Stimulated activated CD4-positive, alpha-beta T cell treated with anti-CD3 and anti-CD28 coated beads, Interleukin-2, amount 100 ng/mL, for 4 hours (primary cell): ENCODE results near the gene ZNRF1.
"Not testable (repeated sequence)": the region's sequence is repeated elsewhere in the genome, so short reads cannot be mapped to it uniquely, and the experiment has no call there.

ENCODE experiments used
- DNase-seq: peaks from one replicate; pipeline ENCODE4 v3.0.0-alpha.2; 2020; ENCODE audit warnings: low read depth

Gene ZNRF1

GRCh38 chr16:75114946-75115825 is 116.4 kb downstream of the ZNRF1 start:
- DNase-seq: no peak

DNA sequence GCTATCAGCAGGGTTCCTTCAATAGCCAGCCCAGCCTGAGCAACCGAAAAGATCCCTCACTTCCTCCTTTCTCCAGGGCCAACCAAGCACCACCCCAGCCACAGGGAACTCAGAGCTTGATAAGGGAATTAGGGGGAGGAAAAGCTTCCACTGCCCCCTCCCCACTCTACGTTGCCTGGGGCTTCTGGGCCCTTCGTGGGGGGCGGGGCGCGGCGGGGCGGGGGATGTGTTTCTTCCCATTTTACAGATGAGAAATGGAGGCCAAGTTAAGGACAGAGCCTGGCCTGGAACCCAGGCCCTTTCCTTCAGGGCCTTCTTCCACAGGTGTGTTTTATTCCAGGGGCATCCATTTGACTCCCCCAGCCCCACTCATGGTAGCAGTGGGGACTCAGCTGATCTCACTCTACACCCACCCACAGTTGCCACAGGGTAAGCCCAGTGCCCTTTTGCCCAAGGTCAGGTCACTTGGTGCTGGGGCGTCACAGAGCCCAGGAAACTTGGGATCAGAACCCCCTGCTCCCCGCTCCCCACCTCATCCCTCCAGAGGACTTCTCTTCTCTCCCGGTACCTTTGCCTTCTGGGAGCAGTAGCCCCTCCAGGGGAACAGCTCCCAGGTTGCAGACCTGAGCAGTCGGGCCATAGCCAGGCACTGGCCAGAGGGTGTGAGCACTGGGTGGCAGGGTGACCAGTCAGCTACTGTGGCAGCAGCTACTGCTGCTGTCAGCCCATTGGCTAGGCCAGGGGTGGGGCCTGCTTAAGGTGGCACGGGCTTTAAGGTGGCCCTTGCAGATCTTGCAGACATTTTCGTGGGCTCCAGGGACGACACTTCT is 117.5 kb downstream of the ZNRF1 start, which contains the start of gene LDHD:
LDHD (minus strand) TSS at position 700 of the 830 bp plus-strand sequence; CDS start at position 640, 60 bp downstream.
- no peak for DNase-seq

GRCh38 chr16:75116911-75117245 is 118.1 kb downstream of the ZNRF1 start:
- DNase-seq: no peak

DNA sequence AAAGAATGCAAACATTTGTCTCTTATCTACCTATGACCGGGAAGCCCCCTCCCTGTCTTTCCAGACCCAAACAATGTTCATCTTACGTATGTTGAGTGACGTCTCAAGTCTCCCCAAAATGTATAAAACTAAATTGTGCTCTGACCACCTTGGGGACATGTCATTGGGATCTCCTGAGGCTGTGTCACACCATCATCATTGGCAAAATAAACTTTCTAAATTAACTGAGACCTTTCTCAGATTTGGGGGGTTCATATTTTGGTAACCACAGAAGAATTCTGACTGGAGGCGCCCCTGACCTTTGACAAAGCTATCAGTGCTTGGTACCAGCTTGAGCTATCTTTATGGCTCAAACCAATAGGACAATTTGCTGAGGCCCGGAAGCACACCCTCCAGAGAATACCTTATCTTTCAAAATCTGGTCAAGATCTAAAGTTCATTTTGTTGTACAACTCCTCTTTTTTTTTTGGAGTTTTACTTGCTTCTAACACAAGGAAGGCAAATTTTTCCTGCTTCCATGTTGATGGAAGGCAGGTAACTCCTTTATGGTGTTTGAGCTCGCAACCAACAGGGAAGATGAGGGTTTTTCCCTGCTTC is 120.2 kb downstream of the ZNRF1 start:
- no peak for DNase-seq

GRCh38 chr16:75120253-75120652 is 121.4 kb downstream of the ZNRF1 start:
- no peak for DNase-seq

DNA sequence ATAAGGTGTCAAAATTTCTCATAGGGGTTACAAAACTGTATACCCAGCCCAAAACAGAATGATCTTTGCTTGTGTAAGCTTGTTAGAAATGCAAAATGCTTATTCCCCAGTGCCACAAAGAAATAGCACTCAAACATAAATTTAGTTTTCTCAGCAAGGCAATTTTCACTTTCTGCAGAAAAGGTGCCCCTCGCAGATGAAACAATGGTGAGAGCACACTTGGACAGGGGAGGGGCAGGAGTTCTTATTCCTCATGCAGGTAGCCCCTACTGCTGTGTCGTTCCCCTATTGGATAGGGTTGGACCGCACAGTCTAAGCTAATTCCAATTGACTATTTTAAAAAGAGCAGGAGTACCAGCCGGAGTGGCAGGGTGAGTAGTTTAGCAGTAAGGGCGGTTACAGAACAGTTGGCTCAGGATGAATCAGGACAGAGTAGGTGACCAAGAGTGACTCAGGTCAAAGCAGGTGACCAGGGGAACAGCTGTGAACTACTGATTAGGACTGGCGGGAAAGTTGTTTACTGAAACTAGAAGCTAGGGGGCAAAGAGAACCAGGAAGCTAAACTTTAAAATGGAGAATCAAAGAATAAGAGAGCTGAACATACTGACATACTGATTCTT is 123.2 kb downstream of the ZNRF1 start:
- DNase-seq: no peak

GRCh38 chr16:75122609-75123008 is 123.8 kb downstream of the ZNRF1 start:
- no peak for DNase-seq

DNA sequence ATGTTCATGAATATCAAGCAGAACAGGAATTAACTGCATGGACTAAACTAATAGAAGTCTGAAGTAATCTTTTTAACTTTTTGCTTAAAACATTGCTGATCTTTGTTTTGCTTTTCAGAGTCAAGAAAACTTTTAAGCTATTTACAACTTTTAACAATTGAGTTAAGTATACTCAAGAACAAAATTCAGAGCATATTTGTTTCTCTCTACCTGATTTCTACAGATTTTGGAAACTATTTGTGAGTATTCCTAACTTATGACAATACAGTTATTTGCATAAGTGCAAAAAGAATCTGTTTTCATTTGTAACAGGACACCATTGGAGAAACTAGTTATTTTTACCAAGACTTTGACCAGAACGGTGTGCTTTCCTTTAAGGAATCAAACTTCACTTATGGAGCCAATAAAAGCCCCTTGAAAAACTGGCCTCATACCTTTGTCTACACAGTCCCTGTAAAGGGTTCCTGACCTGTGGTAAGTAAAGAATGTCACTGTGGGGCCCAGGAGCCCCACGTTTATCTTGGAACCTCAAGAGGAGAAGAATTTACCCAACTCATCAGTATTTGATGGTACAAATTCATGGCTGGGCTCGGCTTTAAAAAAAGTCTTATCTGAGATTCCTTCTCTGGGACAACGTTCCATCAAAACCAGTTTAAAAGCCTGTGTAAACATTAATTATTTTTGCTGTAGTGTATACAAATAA is 129.0 kb downstream of the ZNRF1 start:
- no peak for DNase-seq

- DNase-seq: not testable (repeated sequence)
Observed at GRCh38 chr16:75129421-75130149, 130.8 kb downstream of the ZNRF1 start.

DNA sequence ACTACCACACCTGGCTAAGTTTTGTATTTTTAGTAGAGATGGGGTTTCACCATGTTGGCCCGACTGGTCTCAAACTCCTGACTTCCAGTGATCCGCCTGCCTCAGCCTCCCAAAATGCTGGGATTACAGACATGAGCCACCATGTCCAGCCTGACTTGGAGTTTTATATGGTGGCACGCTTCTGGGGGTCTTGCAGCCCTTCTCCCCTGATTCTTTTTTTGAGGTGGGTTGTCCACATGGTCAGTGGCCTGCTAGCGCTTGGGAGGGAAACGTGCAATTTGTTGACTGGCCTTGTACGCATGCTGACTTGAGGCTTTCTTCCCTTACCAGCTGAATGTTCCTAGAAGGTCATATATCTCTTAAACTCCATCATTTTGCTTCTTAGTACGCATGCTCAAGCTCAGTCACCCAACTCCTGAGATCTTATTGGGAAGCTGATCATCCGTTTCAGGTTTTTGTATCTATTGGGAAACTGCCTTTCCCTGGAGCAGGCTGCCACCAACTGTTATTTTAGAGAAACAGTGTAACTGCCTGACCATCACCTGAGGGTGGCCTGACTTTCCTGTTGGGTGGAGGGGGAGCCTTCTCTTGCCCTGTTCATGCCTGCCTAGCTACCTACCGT is 131.4 kb downstream of the ZNRF1 start:
- no peak for DNase-seq

- no peak for DNase-seq
Observed at GRCh38 chr16:75131081-75131480, 132.3 kb downstream of the ZNRF1 start.

DNA sequence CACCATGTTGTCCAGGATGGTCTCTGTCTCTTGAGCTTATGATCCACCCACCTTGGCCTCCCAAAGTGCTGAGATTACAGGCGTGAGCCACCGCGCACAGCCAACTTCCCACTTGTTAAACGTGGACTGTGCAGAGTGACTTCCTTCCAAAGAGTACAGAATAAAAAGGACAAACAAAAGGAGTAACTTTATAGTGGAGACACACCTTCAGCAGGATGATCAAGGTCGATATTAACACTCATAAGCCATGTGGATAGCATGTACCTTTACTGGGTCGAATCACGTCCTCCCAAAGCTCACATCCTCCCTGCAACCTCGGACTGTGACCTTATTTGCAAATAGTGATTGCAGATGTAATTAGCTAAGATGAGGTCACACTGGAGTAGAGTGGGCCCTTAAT is 139.4 kb downstream of the ZNRF1 start:
- no peak for DNase-seq

DNA sequence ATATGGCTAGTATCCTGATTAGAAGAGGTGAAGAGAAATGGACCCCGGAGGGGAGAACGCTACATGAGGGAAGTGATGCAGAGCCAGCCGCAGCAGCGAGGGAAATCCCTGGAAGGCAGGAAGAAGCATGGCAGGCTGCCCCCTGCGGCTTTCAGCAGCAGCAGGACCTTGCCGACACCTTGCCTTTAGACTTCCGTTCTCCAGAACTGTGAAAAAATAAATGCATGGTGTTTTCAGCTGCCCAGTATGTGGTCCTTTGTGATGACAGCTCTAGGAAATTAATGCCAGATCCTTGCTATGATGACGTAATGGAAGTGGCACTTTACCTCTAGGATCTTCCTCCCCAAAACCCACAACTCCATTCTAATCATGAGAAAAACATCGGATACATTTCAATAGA is 139.8 kb downstream of the ZNRF1 start:
- no peak for DNase-seq

DNA sequence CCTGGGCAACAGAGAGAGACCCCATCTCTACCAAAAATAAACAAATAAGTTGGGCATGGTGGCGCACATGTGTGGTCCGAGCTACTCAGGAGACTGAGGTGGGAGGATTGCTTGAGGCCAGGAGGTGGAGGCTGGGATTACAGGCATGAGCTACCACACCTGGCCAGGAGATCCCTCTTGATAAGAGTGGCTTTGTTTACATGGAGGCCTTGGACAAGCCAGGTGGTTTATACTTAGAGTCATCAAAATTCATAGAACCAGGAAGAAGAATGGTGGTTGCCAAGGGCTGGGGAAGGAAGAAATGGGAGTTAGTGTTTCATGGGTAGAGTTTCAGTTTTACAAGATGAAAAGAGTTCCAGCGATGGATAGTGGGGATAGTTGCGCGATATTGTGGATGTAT is 140.7 kb downstream of the ZNRF1 start:
- no peak for DNase-seq

DNA sequence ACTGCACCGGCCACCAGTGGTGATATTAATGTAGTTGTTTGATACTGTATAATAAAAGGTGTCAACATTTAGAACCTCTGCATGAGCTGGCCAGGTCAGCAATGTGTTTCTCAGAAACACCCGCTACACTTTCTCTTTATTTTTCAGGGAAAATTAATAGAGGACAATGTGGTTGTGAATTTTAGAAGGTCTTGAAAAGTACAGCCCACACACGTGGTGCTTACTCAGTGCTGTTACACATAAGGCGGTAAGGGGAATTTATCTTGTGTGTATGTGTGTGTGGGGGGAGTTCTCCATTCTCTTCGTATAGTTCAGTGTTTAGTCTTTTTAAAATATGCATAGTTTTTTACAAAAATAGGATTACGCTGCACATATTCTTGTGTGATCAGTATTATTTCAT is 145.1 kb downstream of the ZNRF1 start:
- DNase-seq: no peak

DNA sequence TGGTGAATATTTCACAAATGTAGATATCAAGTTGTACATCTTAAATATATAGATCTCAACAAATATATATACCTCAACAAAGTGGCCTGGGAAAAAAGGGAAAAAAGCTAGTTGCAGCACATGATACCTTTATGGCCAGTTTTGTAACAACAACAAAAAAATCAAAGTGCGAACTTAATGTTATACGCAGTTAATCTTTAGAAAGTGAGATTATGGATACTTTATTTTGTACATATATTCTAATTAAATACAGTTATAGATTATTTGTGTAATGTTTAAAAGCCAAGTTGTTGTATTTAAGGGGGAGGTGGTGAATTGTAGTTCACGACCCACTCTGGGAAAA is 149.1 kb downstream of the ZNRF1 start:
- DNase-seq: no peak

GRCh38 chr16:75148311-75149195 is 149.7 kb downstream of the ZNRF1 start, which contains the start of gene ZFP1:
ZFP1 (plus strand) TSS chr16:75148524; CDS start chr16:75152952, 4,428 bp downstream.
- DNase-seq: peak; percentile 92

GRCh38 chr16:75151798-75152197 is 153.0 kb downstream of the ZNRF1 start:
- DNase-seq: no peak

DNA sequence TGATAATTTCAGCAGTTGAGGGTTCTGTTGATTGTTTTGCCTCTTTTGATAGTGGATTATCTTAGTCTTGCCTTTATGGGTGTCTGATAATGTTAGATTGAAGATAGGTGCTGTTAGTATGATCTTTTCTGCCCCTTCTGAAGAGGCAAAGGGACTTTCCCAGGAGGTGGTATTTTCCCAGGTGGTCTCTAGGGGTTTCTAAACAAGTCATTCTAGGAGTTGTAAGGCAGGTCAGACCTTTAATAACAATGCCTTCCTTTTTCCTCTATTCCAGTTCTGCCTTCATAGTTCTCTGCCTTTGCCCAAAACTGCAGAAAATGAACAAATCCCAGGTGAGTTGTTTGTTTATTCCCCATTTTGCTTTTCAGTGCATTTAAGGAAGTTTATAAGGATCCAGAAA is 153.8 kb downstream of the ZNRF1 start:
- no peak for DNase-seq
